HG03108 (cell line): Measurements from ENCODE around the gene METRNL.
"Not testable (repeated sequence)": the region's sequence is repeated elsewhere in the genome, so short reads cannot be mapped to it uniquely, and the experiment has no call there.

Experiments
- ATAC-seq: cut with Tn5 transposase; IDR thresholded peaks from one replicate; pipeline ENCODE4 v1.9.1; 2021; ENCODE audit warnings: moderate library complexity; ENCODE audit not compliant: unreplicated experiment

Gene METRNL

DNA sequence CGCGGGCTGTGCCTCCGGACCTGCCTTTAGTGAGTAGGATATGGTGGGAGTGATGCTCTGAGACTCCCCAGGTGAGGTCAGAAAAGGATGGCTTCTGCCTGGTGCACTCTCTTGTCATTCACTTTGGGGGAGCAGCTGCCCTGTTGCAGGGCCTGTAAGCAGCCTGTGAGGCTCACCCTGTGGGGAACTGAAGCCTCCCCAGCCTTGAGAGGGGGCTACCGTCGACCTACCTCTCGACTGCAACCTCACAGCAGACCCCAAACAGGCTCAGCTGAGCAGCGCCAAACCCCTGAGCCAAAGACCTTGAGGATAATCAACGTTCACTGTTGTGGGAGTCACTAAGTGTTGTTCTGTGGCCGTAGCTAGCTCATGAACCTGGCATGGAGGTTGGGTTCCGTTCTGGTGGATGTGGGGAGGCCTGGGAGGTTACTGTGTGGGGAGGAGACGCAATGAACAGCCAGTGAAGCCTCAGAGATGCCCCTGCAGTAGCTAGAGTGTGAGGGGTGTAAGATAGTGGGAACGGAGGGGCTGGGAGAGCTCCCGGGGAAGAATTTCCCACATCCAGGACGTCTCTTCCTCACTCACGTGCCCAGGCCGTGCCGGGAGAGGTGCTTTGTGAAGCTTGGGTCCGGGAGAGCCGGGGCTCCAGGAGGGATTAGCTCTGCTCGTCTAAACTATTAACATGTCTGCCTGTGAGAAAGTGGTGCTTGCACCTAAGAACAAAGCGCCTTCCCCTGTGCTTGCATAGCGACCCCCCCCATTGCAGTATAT, 38.8 kb downstream of the METRNL start:
- ATAC-seq = no peak

DNA sequence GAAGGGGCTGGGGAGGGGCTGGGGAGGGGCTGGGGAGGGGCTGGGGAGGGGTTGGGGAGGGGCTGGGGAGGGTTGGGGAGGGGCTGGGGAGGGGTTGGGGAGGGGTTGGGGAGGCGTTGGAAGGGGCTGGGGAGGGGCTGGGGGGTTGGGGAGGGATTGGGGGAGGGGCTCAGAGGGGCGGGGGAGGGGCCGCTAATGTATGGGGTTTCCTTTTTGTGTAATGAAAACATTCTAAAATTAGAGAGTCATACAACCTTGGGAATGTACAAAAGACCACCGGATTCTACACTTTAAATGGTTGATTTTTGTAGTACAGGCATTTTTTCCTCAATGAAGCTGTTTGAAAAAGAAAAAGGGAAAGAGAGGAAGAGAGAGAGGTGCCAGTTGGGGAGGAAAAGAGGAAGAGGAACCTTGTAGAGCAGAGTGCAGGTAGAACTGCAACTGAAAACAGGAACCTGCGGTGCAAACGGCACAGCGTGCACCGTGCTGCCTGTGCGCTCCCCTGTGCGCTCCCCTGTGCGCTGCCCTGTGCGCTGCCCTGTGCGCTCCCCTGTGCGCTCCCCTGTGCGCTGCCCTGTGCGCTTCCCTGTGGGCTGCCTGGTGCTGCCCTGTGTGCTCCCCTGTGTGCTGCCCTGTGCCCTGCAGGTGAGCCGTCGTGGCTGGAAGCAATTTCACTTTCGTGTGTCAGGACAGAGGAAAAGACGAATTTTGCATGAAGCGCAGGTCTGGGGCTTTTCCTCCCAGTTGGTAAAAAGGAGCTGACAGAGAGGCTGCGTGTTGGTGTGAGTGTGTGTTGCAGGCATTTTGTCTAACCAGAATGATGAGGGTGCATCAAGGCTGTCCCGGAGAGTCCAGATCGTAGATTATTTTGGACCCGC, 40.8 kb downstream of the METRNL start:
- peak; percentile 95 for ATAC-seq

DNA sequence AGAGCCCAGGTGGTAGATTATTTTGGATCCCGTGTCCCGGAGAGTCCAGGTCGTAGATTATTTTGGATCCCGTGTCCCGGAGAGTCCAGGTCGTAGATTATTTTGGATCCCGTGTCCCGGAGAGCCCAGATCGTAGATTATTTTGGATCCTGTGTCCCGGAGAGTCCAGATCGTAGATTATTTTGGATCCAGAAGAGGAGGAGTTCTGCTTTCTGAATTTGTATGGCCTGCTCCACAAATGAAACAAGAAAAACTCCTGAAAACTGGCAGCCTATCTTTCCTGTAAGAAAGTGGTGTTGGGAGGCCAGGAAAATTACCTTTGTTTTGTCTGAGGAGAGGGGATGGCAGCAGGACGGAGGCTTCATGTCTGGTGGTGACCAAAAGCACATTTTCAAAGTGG, 42.1 kb downstream of the METRNL start:
- not testable (repeated sequence) for ATAC-seq

DNA sequence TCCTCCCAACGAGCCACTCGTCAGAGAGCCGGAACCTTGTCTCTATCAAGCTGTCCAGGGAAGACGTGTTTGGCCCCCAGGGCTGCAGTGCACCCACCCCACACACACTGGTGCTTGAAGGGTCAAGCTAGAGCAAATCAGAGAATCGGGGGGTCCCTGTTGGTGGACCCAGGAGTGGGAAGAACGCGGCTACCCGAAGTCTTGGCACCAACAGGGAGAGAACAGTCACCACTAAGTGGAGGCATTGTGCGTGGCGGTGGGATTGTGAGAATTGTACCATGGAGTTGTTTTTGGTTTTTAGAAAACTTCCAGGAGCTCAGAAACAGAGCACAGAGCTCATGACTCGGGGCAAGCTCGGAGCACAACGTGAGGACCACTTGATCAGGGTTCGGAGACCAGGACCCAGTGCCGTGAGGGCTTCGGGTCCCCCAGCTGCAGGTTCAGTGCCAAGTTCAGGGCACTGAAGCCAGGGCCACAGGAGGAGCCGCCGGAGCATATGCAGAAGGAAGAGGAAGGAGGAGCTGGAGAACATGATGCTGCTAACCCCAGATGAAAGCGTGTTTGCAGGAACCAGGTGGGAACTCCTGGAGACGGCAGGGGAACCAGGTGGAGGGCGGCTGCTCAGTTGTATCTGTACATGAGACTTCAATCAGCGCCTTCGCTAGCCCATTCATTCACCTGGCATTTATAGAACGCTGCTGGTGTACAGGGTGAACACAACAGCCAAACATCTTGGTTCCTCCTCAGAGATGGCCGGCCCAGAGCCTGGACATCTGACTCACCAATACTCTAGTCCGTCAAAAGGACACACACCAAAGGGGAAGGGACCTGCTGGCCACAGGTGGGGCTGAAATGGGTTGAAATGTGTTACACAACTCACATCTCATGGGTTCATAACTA, 42.8 kb downstream of the METRNL start:
- ATAC-seq = no peak

DNA sequence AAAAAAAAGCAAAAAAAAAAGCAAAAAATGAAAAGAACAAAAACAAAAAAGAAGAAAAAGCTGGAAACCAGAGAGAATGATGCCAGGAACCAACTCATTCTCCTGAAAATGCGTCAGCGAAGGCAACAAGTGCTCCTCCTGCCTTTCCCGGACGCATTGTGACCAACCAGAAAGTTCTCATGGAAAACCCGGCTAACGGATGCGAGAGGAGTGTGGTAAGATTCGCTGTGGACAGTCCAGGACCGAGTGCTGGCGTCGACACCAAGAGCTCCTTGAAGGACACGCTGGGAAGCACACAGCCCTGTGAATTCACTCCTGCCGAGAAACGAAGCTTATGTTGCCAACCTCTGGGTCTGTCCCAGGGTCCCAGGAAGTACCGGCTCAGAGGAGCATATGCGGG, 43.4 kb downstream of the METRNL start:
- no peak for ATAC-seq

DNA sequence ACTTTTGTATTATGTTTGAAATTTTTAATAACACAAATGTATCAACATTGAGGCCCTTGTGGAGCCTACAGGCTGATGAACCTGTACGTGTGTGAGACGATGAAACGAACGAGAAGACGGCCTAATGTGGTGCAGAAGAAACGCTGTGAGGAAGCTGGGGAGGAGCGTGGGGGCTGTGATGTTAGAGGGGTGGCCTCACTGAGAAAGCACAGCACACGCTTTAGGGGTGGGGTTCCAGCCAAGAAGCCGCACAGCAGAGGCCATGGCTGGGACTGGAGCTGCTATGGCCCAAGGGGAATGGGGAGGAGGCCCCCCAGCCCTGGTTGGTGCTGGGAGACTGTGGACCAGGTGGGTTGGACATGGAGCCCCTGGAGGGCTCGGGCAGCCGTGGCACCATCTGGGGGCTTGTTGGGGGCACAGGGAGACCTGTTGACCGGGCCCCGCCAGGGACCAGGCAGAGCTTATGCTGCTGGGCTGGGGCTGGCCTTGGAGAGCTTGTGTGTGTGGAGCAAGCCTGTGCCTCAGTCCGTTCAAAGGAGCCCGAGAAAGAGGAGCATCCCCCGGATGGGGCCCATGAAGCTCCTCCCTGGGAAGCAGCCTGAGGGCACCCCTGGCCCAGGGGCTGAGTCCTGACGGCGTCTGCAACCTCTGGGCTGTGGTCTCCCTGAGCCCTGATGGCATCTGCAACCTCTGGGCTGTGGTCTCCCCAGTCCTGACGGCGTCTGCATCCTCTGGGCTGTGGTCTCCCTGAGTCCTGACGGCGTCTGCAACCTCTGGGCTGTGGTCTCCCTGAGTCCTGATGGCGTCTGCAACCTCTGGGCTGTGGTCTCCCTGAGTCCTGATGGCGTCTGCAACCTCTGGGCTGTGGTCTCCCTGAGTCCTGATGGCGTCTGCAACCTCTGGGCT, 44.7 kb downstream of the METRNL start:
- ATAC-seq = no peak

DNA sequence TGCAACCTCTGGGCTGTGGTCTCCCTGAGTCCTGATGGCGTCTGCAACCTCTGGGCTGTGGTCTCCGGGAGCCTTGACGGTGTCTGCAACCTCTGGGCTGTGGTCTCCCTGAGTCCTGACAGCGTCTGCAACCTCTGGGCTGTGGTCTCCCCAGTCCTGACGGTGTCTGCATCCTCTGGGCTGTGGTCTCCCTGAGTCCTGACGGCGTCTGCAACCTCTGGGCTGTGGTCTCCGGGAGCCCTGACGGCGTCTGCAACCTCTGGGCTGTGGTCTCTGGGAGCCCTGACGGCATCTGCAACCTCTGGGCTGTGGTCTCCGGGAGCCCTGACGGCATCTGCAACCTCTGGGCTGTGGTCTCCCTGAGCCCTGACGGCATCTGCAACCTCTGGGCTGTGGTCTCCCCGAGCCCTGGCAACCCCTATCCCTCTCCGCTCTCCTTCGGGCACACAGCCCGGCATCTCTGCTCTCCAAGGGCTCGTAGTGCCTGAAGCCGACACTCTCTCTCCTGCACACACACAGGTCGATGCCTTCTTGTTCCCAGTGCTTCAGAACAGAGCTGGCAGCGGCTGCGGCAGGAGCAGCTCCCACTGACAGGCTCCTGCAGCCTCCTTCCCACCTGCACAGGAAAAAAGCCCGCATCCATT, 45.6 kb downstream of the METRNL start:
- no peak for ATAC-seq

DNA sequence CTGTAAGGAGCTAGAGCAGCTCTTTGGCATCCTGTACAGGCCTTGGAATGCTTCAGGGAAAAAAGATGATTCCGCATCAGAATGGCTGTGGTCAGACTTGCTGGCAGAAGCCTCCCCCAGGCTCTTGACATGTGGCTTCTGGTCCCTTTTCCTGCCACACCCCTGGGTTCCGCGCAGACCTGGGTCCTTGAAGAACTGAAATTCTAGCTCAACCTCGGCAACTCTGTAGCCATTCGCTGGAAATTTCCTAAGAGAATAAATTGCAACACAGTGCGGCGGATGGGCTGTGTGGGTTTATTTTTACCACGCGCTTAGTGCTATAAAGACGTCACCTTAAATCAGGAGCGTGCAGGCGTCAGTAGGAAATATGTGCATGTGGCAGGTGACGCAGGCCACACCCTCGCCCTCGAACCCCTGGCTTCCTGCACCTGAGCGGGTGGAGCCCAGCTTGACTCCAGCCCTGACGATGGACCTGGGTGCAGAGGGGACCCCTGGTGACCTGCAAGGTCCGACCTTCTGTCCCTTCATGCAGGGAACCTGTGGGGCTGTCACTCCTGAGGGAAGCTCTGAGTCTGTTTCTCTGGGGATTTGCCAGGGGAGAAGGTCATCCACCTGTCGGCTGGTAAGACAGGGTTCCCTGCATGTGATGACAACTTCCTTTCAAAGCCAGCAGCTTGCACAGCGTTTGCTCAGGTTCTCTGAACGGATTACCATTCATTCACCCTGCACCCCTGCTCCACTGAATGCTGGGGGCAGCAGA, 46.3 kb downstream of the METRNL start:
- ATAC-seq = no peak

DNA sequence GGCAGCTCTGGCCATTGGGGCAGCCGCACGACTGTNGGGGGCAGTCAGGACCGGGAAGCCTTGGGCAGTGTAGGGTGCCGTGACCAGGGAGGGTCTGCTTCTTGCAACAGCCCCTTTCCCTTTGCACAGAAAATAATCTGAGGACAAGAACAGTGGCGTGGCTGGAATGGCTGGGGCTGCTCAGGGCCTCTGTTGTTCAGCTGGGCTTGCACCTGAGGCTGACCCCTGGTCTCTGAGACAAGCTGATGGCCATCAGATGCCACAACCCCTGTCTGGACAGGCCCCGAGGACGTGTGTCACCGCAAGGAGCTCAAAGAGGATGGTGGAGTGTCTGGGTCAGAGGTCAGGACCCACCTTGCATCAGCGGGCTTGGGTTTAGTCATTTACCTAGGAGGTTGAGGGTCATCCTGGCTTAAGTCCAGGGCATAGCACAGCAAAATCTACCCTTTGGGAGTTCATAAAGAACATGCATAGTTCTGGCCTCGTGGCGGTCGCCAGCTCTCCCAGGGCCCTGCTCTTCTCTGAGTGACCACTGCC, 46.9 kb downstream of the METRNL start:
- ATAC-seq = no peak

DNA sequence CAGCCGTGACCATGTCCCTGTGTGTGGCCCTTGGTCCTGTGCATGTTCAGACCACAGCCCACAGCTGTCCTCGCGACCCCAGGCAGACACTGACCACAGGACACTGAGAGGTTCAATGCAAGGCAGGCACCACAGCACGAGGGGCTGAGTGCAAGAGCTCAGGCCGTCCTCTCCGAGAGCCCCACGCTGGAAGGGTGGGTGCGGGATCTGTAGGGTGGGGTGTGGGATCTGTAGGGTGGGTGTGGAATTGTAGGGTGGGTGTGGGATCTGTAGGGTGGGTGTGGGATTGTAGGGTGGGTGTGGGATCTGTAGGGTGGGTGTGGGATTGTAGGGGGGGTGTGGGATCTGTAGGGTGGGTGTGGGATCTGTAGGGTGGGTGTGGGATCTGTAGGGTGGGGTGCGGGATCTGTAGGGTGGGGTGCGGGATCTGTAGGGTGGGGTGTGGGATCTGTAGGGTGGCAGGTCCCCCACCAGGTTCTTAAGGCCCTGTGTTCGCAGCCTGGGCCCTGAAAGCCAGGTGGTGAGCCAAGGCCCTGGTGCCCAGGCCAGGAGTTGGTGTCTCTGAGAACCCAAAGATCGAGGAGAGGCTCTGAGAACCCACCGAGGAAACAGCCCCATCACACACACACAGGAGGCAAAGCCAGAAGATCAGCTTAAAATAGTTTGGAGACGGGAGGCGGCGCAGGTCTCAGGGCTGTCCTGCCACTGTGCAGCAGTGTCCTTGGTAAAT, 48.2 kb downstream of the METRNL start:
- ATAC-seq = no peak

DNA sequence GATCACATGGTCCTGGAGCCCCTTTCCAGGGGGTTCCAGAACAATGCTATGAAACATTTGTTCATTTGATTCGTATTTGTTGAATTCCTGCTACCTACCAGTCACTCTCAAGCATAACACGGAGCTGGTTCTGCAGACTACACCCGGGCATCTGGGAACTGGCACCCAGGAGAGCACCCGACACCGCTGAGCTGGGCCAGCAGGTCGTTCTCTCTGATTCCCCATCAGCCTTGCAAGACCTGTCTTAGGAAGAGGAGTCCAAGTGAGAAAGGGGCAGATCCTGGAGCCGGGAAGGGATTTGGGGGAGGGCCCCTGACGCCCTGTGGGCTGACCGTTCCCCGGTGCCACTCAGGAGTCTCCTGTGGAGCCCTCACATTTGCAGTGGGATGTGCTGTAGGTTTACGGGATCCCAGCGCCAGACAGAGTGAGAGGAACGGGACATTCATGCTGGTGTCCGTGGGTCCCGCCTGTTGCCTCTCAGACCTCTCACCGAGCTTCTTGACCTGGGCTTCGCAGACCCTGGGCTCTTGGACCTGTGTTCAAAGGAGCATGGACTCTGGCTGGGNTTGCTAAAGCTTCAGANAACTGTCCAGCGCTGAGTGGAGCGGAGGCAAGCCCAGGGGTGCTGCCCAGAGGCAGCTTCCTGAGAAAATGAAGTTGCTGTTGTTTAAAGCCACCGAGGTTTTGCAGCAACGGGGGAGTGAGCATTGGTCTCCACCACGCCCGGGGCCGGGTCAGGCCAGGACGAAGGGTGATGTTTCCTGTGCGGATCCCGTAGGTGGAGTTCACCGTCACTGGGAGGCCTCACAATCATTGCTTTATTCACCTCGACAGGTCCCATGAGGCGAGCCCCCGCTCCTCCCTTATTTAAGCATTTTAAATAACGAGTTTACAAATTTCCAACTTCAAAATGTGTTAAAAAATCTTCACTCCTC, 49.2 kb downstream of the METRNL start:
- no peak for ATAC-seq

DNA sequence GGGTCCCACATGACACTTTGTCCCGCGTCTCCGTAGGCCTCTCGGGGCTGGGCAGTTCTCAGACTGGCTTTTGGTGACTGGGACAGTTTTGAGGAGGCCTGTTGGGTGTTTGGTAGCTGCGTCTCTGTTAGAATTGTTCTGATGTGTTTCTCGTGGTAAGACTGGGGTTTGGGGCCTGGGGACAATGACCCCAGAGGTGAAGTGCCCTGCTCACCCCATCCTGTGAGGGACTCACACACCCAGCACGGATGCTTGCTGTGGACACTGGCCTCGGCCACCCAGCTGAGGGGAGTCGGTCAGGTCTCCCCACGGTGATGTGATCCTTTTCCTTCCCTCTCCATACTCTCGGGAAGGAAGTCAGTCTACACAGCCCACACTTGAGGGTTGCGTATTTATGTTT, 50.3 kb downstream of the METRNL start:
- no peak for ATAC-seq

DNA sequence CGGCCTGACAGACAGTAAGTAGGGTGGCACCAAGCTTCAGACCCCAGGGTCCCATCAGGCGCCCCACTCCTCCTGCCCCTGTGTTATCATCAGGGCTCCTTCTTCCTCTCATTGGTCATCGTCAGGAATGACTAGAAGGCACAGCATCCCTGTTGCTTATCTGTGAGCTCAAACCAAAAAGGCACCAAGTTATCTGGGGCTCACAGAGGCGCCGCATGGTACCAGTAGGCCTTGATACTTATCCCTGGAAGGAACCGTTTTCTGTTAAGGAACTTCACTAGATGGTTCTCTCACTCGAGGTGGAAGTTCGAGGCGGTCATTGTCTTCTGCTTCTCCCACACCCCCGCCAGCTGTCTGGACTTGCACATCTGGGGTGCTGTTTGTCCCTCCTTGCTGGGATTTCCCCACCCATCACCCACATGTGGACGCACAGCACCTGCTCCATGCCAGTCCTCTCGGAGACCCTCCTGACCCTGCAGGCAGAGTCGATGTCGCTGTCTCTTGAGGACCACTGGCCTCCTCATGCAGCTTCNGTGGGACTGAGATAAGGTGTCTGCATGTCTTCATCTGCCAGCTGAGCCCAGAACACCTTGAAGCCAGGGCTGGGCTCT, 52.1 kb downstream of the METRNL start:
- ATAC-seq = no peak

DNA sequence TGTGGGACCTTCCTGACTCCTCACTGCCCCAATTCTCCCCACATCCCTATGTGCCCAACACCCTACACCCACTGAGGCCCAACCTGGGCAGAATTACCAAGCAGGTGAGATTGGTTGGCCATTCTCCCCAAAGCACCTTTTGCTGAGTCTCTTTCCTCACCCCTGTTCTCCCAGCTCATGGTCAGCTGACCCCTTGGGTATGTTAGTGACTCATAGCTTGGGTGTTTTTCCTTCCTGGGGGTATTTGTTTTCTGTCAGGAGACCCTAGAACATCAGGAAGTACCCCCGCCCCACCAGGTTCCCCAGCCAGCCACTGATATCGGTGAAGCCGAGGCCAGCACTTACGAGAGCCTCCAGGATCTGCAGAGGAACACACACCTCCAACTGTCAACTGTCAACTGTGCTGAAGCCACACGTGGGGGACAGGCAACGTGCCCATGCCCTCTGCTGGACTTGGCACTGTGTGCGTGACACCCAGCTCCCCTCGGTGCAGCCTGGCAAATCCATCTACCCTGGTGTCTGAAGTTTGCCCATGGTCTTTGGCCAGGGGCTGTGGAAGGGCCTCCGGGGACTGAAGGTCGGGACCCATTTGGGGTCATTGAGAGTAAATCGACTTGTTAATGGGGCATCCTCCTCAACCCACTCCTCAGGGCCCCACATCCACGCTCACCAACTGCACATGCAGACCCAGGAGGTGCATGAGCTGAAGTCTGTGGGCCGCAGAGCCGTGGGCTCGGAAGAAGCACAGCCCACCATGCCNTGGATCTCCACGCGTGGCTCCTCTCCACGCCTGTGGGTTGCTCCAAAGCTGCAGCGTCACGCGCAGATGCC, 53.1 kb downstream of the METRNL start:
- no peak for ATAC-seq

DNA sequence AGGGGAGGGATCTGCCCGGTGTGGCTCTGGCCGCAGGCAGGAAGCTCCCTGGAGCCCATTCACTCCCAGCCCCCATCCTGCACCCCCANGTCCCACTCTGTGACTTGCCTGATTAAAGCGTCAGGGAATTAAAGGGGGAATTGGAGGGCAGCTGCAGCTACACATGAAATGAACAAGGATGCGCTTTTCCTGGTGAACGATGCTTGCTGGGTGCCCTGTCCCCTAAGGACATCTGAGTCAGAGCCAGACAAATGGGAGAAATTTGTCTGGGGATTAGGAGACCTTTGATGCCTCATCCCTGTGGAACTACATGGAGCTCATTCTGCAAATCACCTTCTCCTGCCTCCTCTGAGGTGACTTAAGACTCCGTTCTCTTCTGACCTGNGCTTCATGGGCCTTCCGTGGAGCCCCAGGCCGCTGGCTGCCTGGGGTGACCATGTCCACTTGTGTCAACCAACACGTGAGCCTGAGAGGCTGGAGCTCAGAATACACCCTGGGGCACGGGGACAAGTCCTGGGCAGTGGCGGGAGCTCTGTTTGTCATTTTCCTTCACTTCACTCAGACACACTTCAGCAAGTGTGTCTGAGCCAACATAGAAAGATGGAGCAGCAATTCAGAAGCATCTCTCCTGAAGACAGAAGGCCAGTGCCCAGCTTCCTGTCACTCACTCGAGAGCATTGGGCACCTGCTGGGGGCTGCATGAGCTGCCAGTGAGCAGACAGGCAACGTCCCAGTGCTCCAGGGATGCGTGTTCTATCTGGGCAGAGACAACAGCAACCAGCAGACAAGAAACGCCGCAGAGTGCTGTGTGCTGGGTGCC, 54.1 kb downstream of the METRNL start:
- ATAC-seq = no peak
